Neural cell (in vitro differentiated cells): Measurements from ENCODE around the gene KRT6C.

Experiments
- CTCF ChIP-seq: fragments of 450-650 bp; IDR thresholded peaks from 2 replicates; pipeline ENCODE4 v1.5.1; 2014; ENCODE audit warnings: antibody characterized with exemption, mild to moderate bottlenecking, moderate library complexity; ENCODE audit not compliant: poor library complexity, severe bottlenecking
- EP300 ChIP-seq: fragments of 450-650 bp; conservative IDR thresholded peaks from 2 replicates; pipeline ENCODE4 v1.6.1; 2014; ENCODE audit warnings: antibody characterized with exemption, mild to moderate bottlenecking, moderate library complexity; ENCODE audit not compliant: poor library complexity, severe bottlenecking
- EZH2 ChIP-seq: fragments of 200-600, 300-800 bp; shearing (Covaris generic), sonication (generic); IDR thresholded peaks from 2 replicates; pipeline ENCODE4 v1.6.1; 2014; ENCODE audit warnings: antibody characterized with exemption, low read length, borderline replicate concordance, mild to moderate bottlenecking; ENCODE audit not compliant: insufficient read depth, poor library complexity, severe bottlenecking
- POLR2AphosphoS5 ChIP-seq: IDR thresholded peaks from 2 replicates; pipeline ENCODE4 v1.6.1; 2012
- REST ChIP-seq: IDR thresholded peaks from 2 replicates; pipeline ENCODE4 v1.6.1; 2012; ENCODE audit warnings: borderline replicate concordance
- TAF1 ChIP-seq: IDR thresholded peaks from 2 replicates; pipeline ENCODE4 v1.6.1; 2012; ENCODE audit warnings: low read depth

GRCh38 chr12:52419656-52420055, 53.9 kb downstream of the KRT6C start:
- TF ChIP-seq CTCF (no peak), EP300 (no peak), EZH2 (no peak), TAF1 (no peak), POLR2AphosphoS5 (no peak), REST (no peak)
